H9 (cell line): ENCODE data around the gene TRAPPC2. TPM values are rescaled to one million over a fixed set of nuclear protein-coding genes. Genes with fewer than 3 reads are reported as not detected.
A peak's percentile ranks its signal among the peaks of the same experiment; 100 is the strongest.

Experiments used
- DNase-seq: peaks from one replicate; pipeline ENCODE4 v3.0.0-alpha.2; 2017
- H2AFZ ChIP-seq: one replicate; pipeline ENCODE4 v1.6.1; 2013; ENCODE audit warnings: mild to moderate bottlenecking, low read length, control low read depth, moderate library complexity
- H2AK5ac ChIP-seq: 2 replicates; pipeline ENCODE4 v1.6.1; 2013; ENCODE audit warnings: low read length, control low read depth, mixed read lengths; ENCODE audit not compliant: insufficient read length
- H2BK120ac ChIP-seq: one replicate; pipeline ENCODE4 v1.6.1; 2013; ENCODE audit warnings: low read depth, mild to moderate bottlenecking, low read length, control low read depth, inconsistent platforms; ENCODE audit not compliant: poor library complexity, severe bottlenecking
- H2BK12ac ChIP-seq: 2 replicates; pipeline ENCODE4 v1.6.1; 2013; ENCODE audit warnings: low read length, control low read depth, mixed read lengths, low read depth; ENCODE audit not compliant: insufficient read length
- H2BK15ac ChIP-seq: 2 replicates; pipeline ENCODE4 v1.6.1; 2013; ENCODE audit warnings: low read depth, low read length, control low read depth
- H2BK20ac ChIP-seq: one replicate; pipeline ENCODE4 v1.6.1; 2013; ENCODE audit warnings: low read depth, mild to moderate bottlenecking, low read length, control low read depth, inconsistent platforms; ENCODE audit not compliant: poor library complexity, severe bottlenecking
- H2BK5ac ChIP-seq: 2 replicates; pipeline ENCODE4 v1.6.1; 2013; ENCODE audit warnings: low read length, control low read depth, mixed read lengths; ENCODE audit not compliant: insufficient read length
- H3K14ac ChIP-seq: 2 replicates; pipeline ENCODE4 v1.6.1; 2013; ENCODE audit warnings: low read length, control low read depth; ENCODE audit not compliant: insufficient read depth
- H3K18ac ChIP-seq: 2 replicates; pipeline ENCODE4 v1.6.1; 2013; ENCODE audit warnings: low read depth, mild to moderate bottlenecking, mixed read lengths, low read length, control low read depth; ENCODE audit not compliant: insufficient read length
- H3K23ac ChIP-seq: 2 replicates; pipeline ENCODE4 v1.6.1; 2013; ENCODE audit warnings: low read length, control low read depth, mixed read lengths, low read depth; ENCODE audit not compliant: insufficient read length
- H3K23me2 ChIP-seq: 2 replicates; pipeline ENCODE4 v1.6.1; 2013; ENCODE audit warnings: low read depth, mild to moderate bottlenecking, mixed read lengths, low read length, control low read depth; ENCODE audit not compliant: insufficient read length, poor library complexity, severe bottlenecking
- H3K27ac ChIP-seq: 2 replicates; pipeline ENCODE4 v1.5.1; 2013; ENCODE audit warnings: low read length, control low read depth, mixed read lengths, low read depth; ENCODE audit not compliant: insufficient read length
- H3K27me3 ChIP-seq: 2 replicates; pipeline ENCODE4 v1.6.1; 2013; ENCODE audit warnings: low read length, control low read depth, inconsistent platforms; ENCODE audit not compliant: insufficient read depth
- H3K4ac ChIP-seq: 2 replicates; pipeline ENCODE4 v1.6.1; 2013; ENCODE audit warnings: low read depth, mild to moderate bottlenecking, control low read depth, inconsistent platforms, low read length, moderate library complexity
- H3K4me1 ChIP-seq: 2 replicates; pipeline ENCODE4 v1.6.1; 2013; ENCODE audit warnings: low read length, control low read depth, inconsistent platforms; ENCODE audit not compliant: insufficient read depth
- H3K4me2 ChIP-seq: 2 replicates; pipeline ENCODE4 v1.6.1; 2013; ENCODE audit warnings: low read length, control low read depth, mixed read lengths; ENCODE audit not compliant: insufficient read length, insufficient read depth
- H3K56ac ChIP-seq: 2 replicates; pipeline ENCODE4 v1.6.1; 2013; ENCODE audit warnings: low read depth, mild to moderate bottlenecking, mixed read lengths, low read length, control low read depth; ENCODE audit not compliant: insufficient read length
- H3K79me1 ChIP-seq: 2 replicates; pipeline ENCODE4 v1.6.1; 2013; ENCODE audit warnings: low read depth, mild to moderate bottlenecking, moderate library complexity, low read length, control low read depth, inconsistent platforms; ENCODE audit not compliant: insufficient read depth, poor library complexity, severe bottlenecking
- H3K79me2 ChIP-seq: 2 replicates; pipeline ENCODE4 v1.6.1; 2013; ENCODE audit warnings: low read length, control low read depth, inconsistent platforms; ENCODE audit not compliant: insufficient read depth
- H3K9ac ChIP-seq: 2 replicates; pipeline ENCODE4 v1.6.1; 2013; ENCODE audit warnings: low read length, control low read depth, mixed read lengths; ENCODE audit not compliant: insufficient read length; ENCODE audit errors: extremely low read depth
- H3K9me3 ChIP-seq: one replicate; pipeline ENCODE4 v1.6.1; 2013; ENCODE audit warnings: low read depth, low read length, inconsistent platforms; ENCODE audit not compliant: control insufficient read depth
- H3T11ph ChIP-seq: one replicate; pipeline ENCODE4 v1.6.1; 2013; ENCODE audit warnings: mild to moderate bottlenecking, low read length, control low read depth, inconsistent platforms
- H4K20me1 ChIP-seq: one replicate; pipeline ENCODE4 v1.6.1; 2013; ENCODE audit not compliant: control insufficient read depth, insufficient read length, insufficient read depth
- H4K5ac ChIP-seq: 2 replicates; pipeline ENCODE4 v1.6.1; 2013; ENCODE audit warnings: low read depth, mild to moderate bottlenecking, mixed read lengths, low read length, control low read depth; ENCODE audit not compliant: insufficient read length
- H4K8ac ChIP-seq: replicated peaks from 2 replicates; pipeline ENCODE4 v1.6.1; 2013; ENCODE audit warnings: low read length, control low read depth, mixed read lengths, low read depth; ENCODE audit not compliant: insufficient read length
- H4K91ac ChIP-seq: 2 replicates; pipeline ENCODE4 v1.6.1; 2013; ENCODE audit warnings: low read depth, mild to moderate bottlenecking, moderate library complexity, mixed read lengths, low read length, control low read depth; ENCODE audit not compliant: insufficient read length
- H3K27ac Mint-ChIP-seq, 3 experiments: 2 replicates in 2 of 3; 3 replicates in 1 of 3; pipeline ENCODE4 v1.8.0; 2020 to 2021; ENCODE audit warnings: mixed read lengths in 3 of 3, mild to moderate bottlenecking in 1 of 3, moderate library complexity in 1 of 3
- H3K27me3 Mint-ChIP-seq: 2 replicates; pipeline ENCODE4 v1.8.0; 2021; ENCODE audit warnings: low read depth, mild to moderate bottlenecking, moderate library complexity, mixed read lengths
- H3K36me3 Mint-ChIP-seq, 3 experiments: 2 replicates in 2 of 3; 3 replicates in 1 of 3; pipeline ENCODE4 v1.8.0; 2020 to 2021; ENCODE audit warnings: low read depth in 3 of 3, mixed read lengths in 3 of 3; ENCODE audit not compliant: insufficient read depth in 1 of 3
- H3K4me1 Mint-ChIP-seq, 2 experiments: 2 replicates each; pipeline ENCODE4 v1.8.0; 2020; ENCODE audit warnings: mixed read lengths in 2 of 2
- H3K4me3 Mint-ChIP-seq, 2 experiments: 2 replicates in 1 of 2; 3 replicates in 1 of 2; pipeline ENCODE4 v1.8.0; 2020 to 2021; ENCODE audit warnings: mild to moderate bottlenecking in 2 of 2, mixed read lengths in 2 of 2, moderate library complexity in 1 of 2
- H3K9me3 Mint-ChIP-seq, 2 experiments: 2 replicates in 1 of 2; 3 replicates in 1 of 2; pipeline ENCODE4 v1.8.0; 2020; ENCODE audit warnings: mild to moderate bottlenecking in 2 of 2, mixed read lengths in 2 of 2, moderate library complexity in 1 of 2
- CTCF ChIP-seq: fragments of 200-600 bp; sonication (generic); conservative IDR thresholded peaks from 3 replicates; pipeline ENCODE4 v1.8.0; 2021; ENCODE audit warnings: antibody characterized with exemption, mild to moderate bottlenecking
- WGBS: extraction: QIAGEN DNeasy Blood & Tissue Kit; methylation state at CpG from one replicate; pipeline ENCODE4 v1.1.7; 2013; ENCODE audit warnings: missing lambda C conversion rate, low lambda C conversion rate, mixed read lengths; ENCODE audit not compliant: insufficient read length; ENCODE audit errors: extremely low coverage; 5-methylcytosine and 5-hydroxymethylcytosine counted together
- total RNA-seq: library from RNA; stranded (reverse); gene quantifications from 2 replicates; pipeline ENCODE4 v1.2.1, GENCODE V29; 2021

The TRAPPC2 gene
- total RNA-seq, 1 experiment from 2014 or later, result 13.3 TPM

GRCh38 chrX:13694983-13695382 lies 39.4 kb downstream of the TRAPPC2 start:
- no peak overlapping the region for H3T11ph ChIP-seq
- no peak overlapping the region for H3K4me3 Mint-ChIP-seq
- H2BK5ac ChIP-seq, result no peak overlapping the region
- no peak for DNase-seq
- no peak overlapping the region for H4K8ac ChIP-seq
- peaks cover 42% of the 10 kb centered on the region; the same call in 1 of the 2 replicates for H3K79me2 ChIP-seq
- H4K5ac ChIP-seq, result no peak overlapping the region
- H3K27ac Mint-ChIP-seq, result peak overlapping the region in 2 of 3 experiments; percentile 15 to 77; a peak in 2 of 7 replicates
- no peaks in the 10 kb centered on the region for H4K20me1 ChIP-seq
- H2BK120ac ChIP-seq, result peak overlapping the region; percentile 31
- no peak overlapping the region for H3K23ac ChIP-seq
- peaks cover under 1% of the 10 kb centered on the region for H3K23me2 ChIP-seq
- H3K9me3 ChIP-seq, result no peaks in the 10 kb centered on the region
- no peak overlapping the region for H3K9ac ChIP-seq
- no peaks in the 10 kb centered on the region for H3K27me3 ChIP-seq
- H3K4me2 ChIP-seq, result no peak overlapping the region
- H4K91ac ChIP-seq, result no peak overlapping the region
- H3K56ac ChIP-seq, result no peak overlapping the region
- H2BK15ac ChIP-seq, result no peak overlapping the region
- peaks cover 0 to 4% (median 3%) of the 10 kb centered on the region in 3 experiments; a peak in 3 of 7 replicates for H3K36me3 Mint-ChIP-seq
- H2AFZ ChIP-seq, result no peak overlapping the region
- H3K4me1 Mint-ChIP-seq, result peaks cover 26 to 29% of the 10 kb centered on the region in 2 experiments
- H3K18ac ChIP-seq, result no peak overlapping the region
- H3K4ac ChIP-seq, result no peak overlapping the region
- H3K9me3 Mint-ChIP-seq, result peaks cover 15 to 32% of the 10 kb centered on the region in 2 experiments
- no peaks in the 10 kb centered on the region for H3K79me1 ChIP-seq
- H3K4me1 ChIP-seq, result peaks cover 12% of the 10 kb centered on the region; the same call in 1 of the 2 replicates
- H2AK5ac ChIP-seq, result no peak overlapping the region
- H2BK12ac ChIP-seq, result no peak overlapping the region
- H3K27me3 Mint-ChIP-seq, result no peaks in the 10 kb centered on the region; the same call in none of the 2 replicates
- WGBS, result no CpG with 5 or more reads among the region's 8 CpGs
- H3K27ac ChIP-seq, result no peak overlapping the region
- H3K14ac ChIP-seq, result no peak overlapping the region
- H2BK20ac ChIP-seq, result no peak overlapping the region
- no peak for TF ChIP-seq CTCF
